Panc1 (cell line): ENCODE measurements around the gene POC1B.

Experiments
- CTCF ChIP-seq: fragments of 450-650 bp; IDR thresholded peaks from 2 replicates; pipeline ENCODE4 v1.5.1; 2017; ENCODE audit warnings: mild to moderate bottlenecking
- POLR2AphosphoS5 ChIP-seq: IDR thresholded peaks from 2 replicates; pipeline ENCODE4 v1.6.1; 2012; ENCODE audit warnings: mild to moderate bottlenecking, low read depth, low read length, moderate library complexity
- REST ChIP-seq, 2 experiments: IDR thresholded peaks; 2 replicates each; pipeline ENCODE4 v1.6.1; 2011 to 2012; ENCODE audit warnings: low read depth in 2 of 2, control low read depth in 1 of 2, low read length in 1 of 2, mild to moderate bottlenecking in 1 of 2, moderate library complexity in 1 of 2; ENCODE audit not compliant: insufficient read depth in 1 of 2
- SIN3A ChIP-seq: IDR thresholded peaks from 2 replicates; pipeline ENCODE4 v1.6.1; 2012; ENCODE audit warnings: low read depth, mild to moderate bottlenecking, low read length, moderate library complexity, borderline replicate concordance; ENCODE audit not compliant: insufficient read depth

GRCh38 chr12:89528434-89528833 is 2.6 kb upstream of the POC1B start:
- TF ChIP-seq CTCF (no peak), POLR2AphosphoS5 (no peak), SIN3A (no peak), REST (IDR thresholded peaks at IDR 0.05; ENCODE audit: insufficient read depth in 1 of 2, low read depth in 2 of 2, low read length in 1 of 2) (no peak)
